GM12878 (cell line): ENCODE data around the gene LRRC74B. TPM values are rescaled to one million over a fixed set of nuclear protein-coding genes. Genes with fewer than 3 reads are reported as not detected.
A peak's percentile ranks its signal among the peaks of the same experiment; 100 is the strongest.

Experiments used
- ATAC-seq: fragments of 200-7000 bp; cut with Tn5 transposase; 3 replicates; pipeline ENCODE4 v1.9.1; 2020; ENCODE audit warnings: mild to moderate bottlenecking, moderate library complexity
- BruUV-seq: library from RNA; stranded (reverse); fragments of 400-500 nt; replicated peaks from 2 replicates; lab custom pipeline; 2021; lab: Mats Ljungman, UMichigan
- CTCF ChIA-PET: fragments of 300-600 bp; sonication (Branson Sonifier 250); formaldehyde crosslinking; extraction: SDS; loops from one replicate; lab custom pipeline; 2021; ENCODE audit warnings: inconsistent platforms; lab: Yijun Ruan, JAX
- POLR2A ChIA-PET: fragments of 350-600 bp; formaldehyde crosslinking; extraction: SDS; loops from one replicate; lab custom pipeline; 2021; ENCODE audit warnings: inconsistent platforms; lab: Charles Lee
- RAD21 ChIA-PET: fragments of 300-600 bp; sonication (Branson Sonifier 250); formaldehyde crosslinking; loops from one replicate; lab custom pipeline; 2023; ENCODE audit warnings: antibody characterized with exemption; ENCODE audit not compliant: unreplicated experiment; lab: Charles Lee
- SMC1A ChIA-PET: fragments of 300-600 bp; sonication (Branson Sonifier 250); formaldehyde crosslinking; loops from one replicate; lab custom pipeline; 2023; ENCODE audit not compliant: unreplicated experiment, uncharacterized antibody; lab: Charles Lee
- DNase-seq: peaks from one replicate; pipeline ENCODE4 v3.0.0-alpha.2; 2011; ENCODE audit warnings: low read depth, low spot score
- FAIRE-seq: peaks from 3 replicates; lab custom pipeline; 2011; peaks lifted over from hg19 to GRCh38; lab: Jason Lieb, UNC
- H2AFZ ChIP-seq: 2 replicates; pipeline ENCODE4 v1.6.0; 2011; ENCODE audit warnings: low read depth, low read length, control low read depth; ENCODE audit not compliant: control insufficient read depth
- H3K27ac ChIP-seq: 2 replicates; pipeline ENCODE4 v1.5.1; 2011; ENCODE audit warnings: control low read depth; ENCODE audit not compliant: control insufficient read depth, insufficient read depth
- H3K27me3 ChIP-seq, 2 experiments: replicated peaks in 1 of 2; 2 replicates each; pipeline versions ENCODE4 v1.6.0 to v1.6.1; 2011; ENCODE audit warnings: low read length in 1 of 2; ENCODE audit not compliant: control insufficient read depth in 2 of 2, insufficient read depth in 2 of 2
- H3K36me3 ChIP-seq, 2 experiments: 2 replicates each; pipeline ENCODE4 v1.5.1; 2011; ENCODE audit warnings: low read length in 1 of 2; ENCODE audit not compliant: control insufficient read depth in 2 of 2, insufficient read depth in 2 of 2
- H3K4me1 ChIP-seq: 2 replicates; pipeline ENCODE4 v1.6.1; 2011; ENCODE audit warnings: mild to moderate bottlenecking, low read length, moderate library complexity, mixed read lengths; ENCODE audit not compliant: control insufficient read depth, insufficient read depth
- H3K4me2 ChIP-seq: 2 replicates; pipeline ENCODE4 v1.6.0; 2011; ENCODE audit warnings: control low read depth; ENCODE audit not compliant: control insufficient read depth, insufficient read depth
- H3K4me3 ChIP-seq: fragments of 200-600 bp; sonication (generic); 2 replicates; pipeline ENCODE4 v1.5.1; 2016
- H3K79me2 ChIP-seq: 2 replicates; pipeline ENCODE4 v1.6.0; 2011; ENCODE audit warnings: low read length; ENCODE audit not compliant: control insufficient read depth, insufficient read depth
- H3K9ac ChIP-seq: 2 replicates; pipeline ENCODE4 v1.8.0; 2011; ENCODE audit warnings: low read length, control low read depth, mixed read lengths; ENCODE audit not compliant: control insufficient read depth, insufficient read depth
- H3K9me3 ChIP-seq: replicated peaks from 3 replicates; pipeline ENCODE4 v1.5.1; 2011; ENCODE audit warnings: mild to moderate bottlenecking, low read length; ENCODE audit not compliant: control insufficient read depth, insufficient read depth
- H4K20me1 ChIP-seq: 2 replicates; pipeline ENCODE4 v1.6.0; 2011; ENCODE audit not compliant: control insufficient read depth, insufficient read depth
- BMI1 ChIP-seq: fragments of 450-650 bp; IDR thresholded peaks from 2 replicates; pipeline ENCODE4 v1.6.1; 2016; ENCODE audit warnings: mild to moderate bottlenecking, moderate library complexity, borderline replicate concordance
- FOXK2 ChIP-seq: fragments of 450-650 bp; IDR thresholded peaks from 2 replicates; pipeline ENCODE4 v1.6.1; 2017; ENCODE audit warnings: mild to moderate bottlenecking, moderate library complexity
- SUZ12 ChIP-seq: fragments of 200-600 bp; sonication (generic); IDR thresholded peaks from one replicate; pipeline ENCODE4 v1.6.1; 2018; ENCODE audit warnings: antibody characterized with exemption, mild to moderate bottlenecking; ENCODE audit not compliant: unreplicated experiment
- WGBS: methylation state at CpG from one replicate; pipeline ENCODE4 v1.1.6; 2016; ENCODE audit warnings: low lambda C conversion rate; ENCODE audit not compliant: insufficient replicate concordance, insufficient coverage; ENCODE audit errors: missing lambda C conversion rate; 5-methylcytosine and 5-hydroxymethylcytosine counted together
- in situ Hi-C: fragments of 300-500 bp; cut with MboI; formaldehyde crosslinking; loops from 9 replicates; pipeline ENCODE4 v1.14.3; 2018; ENCODE audit warnings: mixed read lengths
- intact Hi-C: fragments of 100-400 bp; cut with micrococcal nuclease; formaldehyde crosslinking; loops from one replicate; pipeline ENCODE4 v1.14.2; 2022; ENCODE audit not compliant: unreplicated experiment
- polyA plus RNA-seq, 11 experiments: library from polyadenylated mRNA; depleted of rRNA in 4 of 11; unstranded in 6 of 11; stranded (reverse) in 5 of 11; fragments of >200 nt; fragmentation: Nextera tagmentation in 4 of 11; fragmentation: Illumina TruSeq in 1 of 11; extraction: Ambion mirVana in 4 of 11; extraction: Trizol in 1 of 11; gene quantifications; 1 replicate in 1 of 11; 2 replicates in 10 of 11; pipeline versions ENCODE4 v1.2.1 to v1.2.3, GENCODE V29; 2011 to 2016; ENCODE audit warnings: inconsistent platforms in 2 of 11, missing spikeins in 2 of 11, low read depth in 1 of 11
- total RNA-seq, 4 experiments: library from RNA; depleted of rRNA in 3 of 4; stranded (reverse); fragments of >200 nt in 3 of 4; fragmentation: Illumina TruSeq in 1 of 4; extraction: Trizol in 1 of 4; gene quantifications; 2 replicates each; pipeline versions ENCODE4 v1.2.1 to v1.2.3, GENCODE V29; 2013 to 2021

The LRRC74B gene
- total and polyA plus RNA-seq, 10 of the 15 experiments (the other 5 are each of a cell fraction or from before 2014, with no cell fraction given), result not detected

DNA sequence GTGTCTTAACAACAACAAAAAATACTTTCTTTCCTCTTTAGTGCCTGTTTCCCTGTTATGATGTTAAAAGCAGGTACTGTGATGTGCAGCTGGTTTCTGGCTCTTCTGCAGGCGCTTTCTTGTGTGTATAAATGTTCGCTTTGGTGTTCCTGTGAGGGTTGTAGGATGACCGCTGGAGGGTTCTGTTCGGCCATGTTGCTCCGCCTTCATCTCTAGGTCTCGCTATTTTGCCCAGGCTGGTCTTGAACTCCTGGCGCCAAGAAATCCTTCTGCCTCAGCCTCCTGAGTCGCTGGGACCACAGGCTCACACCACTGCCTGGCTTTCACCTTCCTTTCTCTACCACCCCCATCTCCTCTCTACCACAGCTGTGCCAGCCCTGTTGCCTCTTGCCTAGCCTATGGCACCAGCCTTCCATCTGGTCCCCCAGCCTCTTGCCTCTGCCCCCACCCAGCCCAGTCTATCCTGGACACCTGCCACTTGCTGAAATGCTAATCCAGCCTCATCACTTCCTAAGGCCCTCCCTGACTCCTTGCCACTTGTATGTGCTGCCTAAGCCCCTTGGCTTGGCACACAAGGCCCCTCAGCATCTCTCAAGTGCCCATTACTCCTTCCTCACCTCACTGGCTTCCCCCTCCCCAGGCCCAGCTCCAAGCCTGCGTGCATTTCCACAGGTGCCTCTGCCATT is 5.5 kb downstream of the LRRC74B start (continued):
- no peak for TF ChIP-seq SUZ12

DNA sequence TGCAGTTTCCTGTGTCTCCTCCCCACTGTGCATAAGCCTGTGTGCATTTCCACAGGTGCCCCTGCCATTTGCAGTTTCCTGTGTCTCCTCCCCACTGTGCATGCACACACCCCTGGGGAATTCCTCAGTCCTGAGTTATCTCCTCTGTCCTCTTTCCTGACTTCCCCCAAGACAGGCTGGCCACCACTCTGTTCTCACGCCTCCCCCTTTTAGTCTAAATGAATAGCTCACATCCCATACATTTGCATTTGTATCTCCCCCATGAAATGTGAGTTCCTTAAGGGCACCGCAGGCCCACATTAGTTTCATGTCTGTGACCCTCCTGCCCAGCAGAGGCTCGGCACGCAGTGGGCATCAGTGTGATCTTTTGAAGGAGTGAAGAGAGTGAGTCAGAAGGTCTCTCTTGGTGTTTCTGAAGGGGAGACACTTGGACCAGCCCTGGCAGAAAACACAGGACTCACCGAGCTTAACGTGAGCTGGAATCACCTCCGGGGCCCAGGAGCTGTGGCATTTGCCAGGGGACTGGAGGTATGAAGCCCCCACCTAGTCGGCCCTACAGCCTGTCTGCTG is 6.2 kb downstream of the LRRC74B start:
- ChIA-PET POLR2A (no interaction called here), RAD21 (interaction anchor here (1.0 kb wide), 1 partner anchor 166 kb away, joined by 3 read pairs; no protein-coding TSS in a partner anchor), CTCF (no interaction called here), SMC1A (no interaction called here)
- no peaks in the 10 kb centered on the region for H3K36me3 ChIP-seq
- H3K4me1 ChIP-seq, result peaks cover 17% of the 10 kb centered on the region
- FAIRE-seq (no peak), DNase-seq (peak; percentile 26), ATAC-seq (no peak; the same call in 1 of the 3 replicates)
- H4K20me1 ChIP-seq, result no peaks in the 10 kb centered on the region
- H3K4me3 ChIP-seq, result no peak overlapping the region
- H3K27me3 ChIP-seq, result no peaks in the 10 kb centered on the region; a peak in 2 of 4 replicates
- H3K9ac ChIP-seq, result no peak overlapping the region
- no peak overlapping the region for H3K27ac ChIP-seq
- no peaks in the 10 kb centered on the region for H3K79me2 ChIP-seq
- H3K4me2 ChIP-seq, result no peak overlapping the region; the same call in 1 of the 2 replicates
- in situ Hi-C loops (no loop called here), intact Hi-C loops (no loop called here)
- WGBS, result 33% methylated on average over 8 of the region's 8 CpGs
- BruUV-seq, result no TSS peak
- H3K9me3 ChIP-seq, result no peaks in the 10 kb centered on the region
- no peak overlapping the region for H2AFZ ChIP-seq
- no peak for TF ChIP-seq BMI1
- TF ChIP-seq FOXK2, result no peak
